GM18873 (cell line): Measurements from ENCODE around the gene RP9.

Experiments
- ATAC-seq: cut with Tn5 transposase; IDR thresholded peaks from one replicate; pipeline ENCODE4 v1.9.1; 2021; ENCODE audit warnings: mild to moderate bottlenecking, moderate library complexity, moderate number of reproducible peaks; ENCODE audit not compliant: unreplicated experiment, low FRiP score

The RP9 gene

DNA sequence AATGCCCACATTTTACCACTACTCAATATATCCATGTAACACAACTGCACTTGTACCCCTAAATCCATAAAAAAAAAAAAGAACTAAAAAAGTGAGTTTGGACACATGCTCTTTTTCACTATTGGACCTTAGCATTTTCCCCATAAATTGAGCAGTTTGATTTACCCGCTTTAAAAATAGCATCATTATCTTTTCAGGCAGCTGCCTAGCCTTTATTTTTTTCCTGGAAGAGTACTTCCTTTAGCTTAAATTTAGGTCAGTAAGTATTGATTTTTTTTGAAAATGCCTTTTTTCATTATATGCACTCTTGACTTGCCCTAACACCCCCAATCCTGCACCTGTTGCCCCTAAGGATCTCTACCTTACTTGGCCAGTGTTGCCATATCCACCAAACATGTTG lies 41.3 kb downstream of the RP9 start:
- no peak for ATAC-seq

DNA sequence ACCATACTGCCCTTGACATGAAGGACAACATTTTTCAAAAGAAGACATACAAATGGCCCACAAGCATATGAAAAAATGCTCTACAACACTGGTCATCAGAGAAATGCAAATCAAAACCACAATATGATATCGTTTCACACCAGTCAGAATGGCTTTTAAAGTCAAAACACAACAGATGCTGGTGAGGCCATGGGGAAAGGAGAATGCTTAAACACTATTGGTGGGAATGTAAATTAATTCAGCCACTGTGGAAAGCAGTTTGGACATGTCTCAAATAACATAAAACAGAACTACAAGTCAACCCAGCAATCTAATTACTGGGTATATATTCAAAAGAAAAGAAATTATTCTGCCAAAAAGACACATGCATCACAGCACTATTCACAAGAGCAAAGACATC lies 42.4 kb downstream of the RP9 start:
- no peak for ATAC-seq

DNA sequence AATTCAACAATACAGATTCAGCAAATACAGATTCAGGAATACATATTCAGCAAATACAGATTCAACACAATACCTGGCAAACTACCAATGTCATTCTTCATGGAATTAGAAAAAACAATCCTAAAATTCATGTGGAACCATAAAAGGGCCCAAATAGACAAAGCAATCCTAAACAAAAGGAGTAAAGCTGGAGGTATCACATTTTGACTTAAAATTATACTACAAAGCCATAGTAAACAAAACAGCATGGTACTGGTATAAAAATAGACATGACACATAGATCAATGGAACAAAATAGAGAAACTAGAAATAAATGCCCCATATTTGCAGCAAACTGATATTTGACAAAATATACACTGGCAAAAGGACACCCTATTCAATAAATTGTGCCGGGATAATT lies 43.2 kb downstream of the RP9 start:
- ATAC-seq = no peak

DNA sequence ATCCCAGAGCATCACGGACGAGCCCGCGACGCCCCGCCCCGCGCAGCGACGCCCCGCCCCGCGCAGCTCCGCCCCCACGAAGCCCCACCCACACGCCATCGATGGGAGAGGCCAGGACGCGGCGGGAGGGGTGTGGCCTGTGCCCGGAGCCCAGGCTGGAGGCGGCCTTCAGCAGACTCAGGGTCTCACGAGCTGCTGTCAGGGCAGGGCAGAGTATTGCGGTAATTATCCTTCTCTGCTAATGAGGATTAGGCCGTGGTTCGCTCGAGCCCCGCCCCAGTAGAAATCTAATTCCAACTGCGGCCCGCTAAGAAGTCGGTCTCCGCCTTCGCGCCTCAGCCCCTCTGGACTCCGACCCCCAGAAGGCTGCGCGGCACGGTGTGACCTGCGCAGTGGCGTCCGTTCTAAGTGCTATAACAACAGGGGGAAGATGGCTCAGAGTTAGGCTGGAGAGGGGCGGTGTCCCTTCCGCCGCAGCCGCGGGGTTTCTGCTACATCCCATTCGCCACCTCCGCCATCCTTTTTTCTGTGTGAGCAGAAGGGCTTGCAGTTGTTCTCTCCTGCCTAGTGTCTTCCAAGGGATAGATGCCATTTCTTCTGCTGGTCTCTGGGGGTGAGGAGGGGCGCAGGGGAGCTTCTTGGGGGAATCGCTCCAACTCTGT lies 46.3 kb downstream of the RP9 start:
- peak; percentile 94 for ATAC-seq

DNA sequence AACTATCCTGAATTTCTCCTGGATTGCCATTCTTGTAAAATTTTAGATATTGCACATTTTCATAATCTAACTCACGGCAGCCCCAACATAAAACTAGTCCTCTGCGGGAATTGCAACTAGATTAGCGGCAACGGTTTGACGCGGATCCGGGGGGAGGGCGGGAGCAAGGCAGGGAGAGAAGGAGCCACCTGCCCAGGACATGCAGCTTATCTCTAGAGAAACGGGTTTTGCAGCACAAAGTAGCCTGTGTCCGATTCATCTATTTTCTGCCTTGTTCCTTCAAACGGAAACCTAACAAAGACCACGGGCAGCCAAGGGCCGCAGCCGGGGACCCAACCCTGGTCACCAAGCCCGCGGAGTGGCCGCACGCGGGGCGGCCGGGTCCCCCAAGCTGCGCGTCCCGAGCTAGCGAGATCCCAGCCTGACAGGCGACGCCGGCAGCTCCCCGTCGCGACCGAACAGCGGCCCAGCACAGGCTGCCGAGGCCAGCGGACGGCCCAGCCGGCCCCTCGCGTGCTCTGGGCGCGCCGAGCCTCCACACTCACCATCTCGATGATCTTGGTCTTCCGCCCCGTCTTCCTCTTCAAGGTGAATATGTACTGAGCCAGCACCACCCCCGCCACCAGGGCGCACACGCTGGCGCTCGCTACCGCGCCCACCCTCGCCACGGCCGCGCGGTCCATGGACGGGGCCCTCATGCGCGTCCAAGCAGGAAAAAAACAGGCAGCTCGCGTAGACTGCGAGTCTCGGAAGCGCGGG lies 47.0 kb downstream of the RP9 start, which contains the start of gene NT5C3A:
Gene NT5C3A (minus strand): TSS at position 754 of the 759 bp plus-strand sequence. CDS start 71 bp downstream, at position 683.
- peak; percentile 38 for ATAC-seq

DNA sequence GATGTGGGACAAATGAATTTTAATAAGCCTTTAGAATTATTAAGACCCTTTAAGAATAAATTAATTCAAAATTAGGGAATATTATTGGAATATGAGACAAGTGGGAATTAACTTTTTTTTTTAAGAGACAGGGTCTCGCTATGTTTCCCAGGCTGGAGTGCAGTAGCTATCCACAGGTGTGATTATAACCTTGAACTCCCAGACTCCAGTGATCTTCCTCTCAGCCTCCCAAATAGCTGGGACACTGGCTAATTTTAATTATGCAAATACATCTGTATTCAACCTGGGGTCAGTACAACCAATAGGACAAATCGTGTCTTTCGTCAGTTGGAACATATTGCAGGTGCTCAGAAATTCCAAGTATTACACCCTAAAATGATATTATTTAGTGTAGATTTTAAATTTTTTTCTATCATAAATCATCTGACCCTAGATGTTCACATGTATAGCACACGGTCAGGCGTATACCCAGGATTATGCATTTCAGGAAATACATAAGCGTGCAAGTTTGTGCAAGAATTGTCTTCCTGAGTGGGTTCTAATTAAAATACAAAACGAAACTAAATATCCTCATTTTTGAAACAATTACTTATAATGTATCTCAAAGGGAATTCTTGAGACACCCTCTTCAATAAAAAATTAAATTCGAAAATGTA lies 47.8 kb downstream of the RP9 start:
- no peak for ATAC-seq

DNA sequence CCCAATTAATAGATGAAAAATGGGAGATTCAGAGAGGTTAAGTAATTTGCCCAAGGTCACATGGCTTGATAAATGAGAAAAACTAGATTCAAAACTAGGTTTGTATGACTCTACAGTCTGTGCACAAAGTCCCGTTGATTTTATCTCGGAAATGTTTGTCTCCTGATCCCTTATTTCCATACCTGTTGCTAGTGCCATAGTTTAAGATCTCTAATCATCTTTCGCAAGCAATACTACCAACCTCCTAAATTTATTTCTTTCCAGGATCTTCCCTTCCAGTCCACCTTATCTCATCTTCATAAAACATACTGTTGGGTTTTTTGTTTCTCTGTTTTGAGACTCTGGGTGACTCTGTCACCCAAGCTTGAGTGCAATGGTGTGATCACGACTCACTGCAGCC lies 49.6 kb downstream of the RP9 start:
- ATAC-seq = no peak

DNA sequence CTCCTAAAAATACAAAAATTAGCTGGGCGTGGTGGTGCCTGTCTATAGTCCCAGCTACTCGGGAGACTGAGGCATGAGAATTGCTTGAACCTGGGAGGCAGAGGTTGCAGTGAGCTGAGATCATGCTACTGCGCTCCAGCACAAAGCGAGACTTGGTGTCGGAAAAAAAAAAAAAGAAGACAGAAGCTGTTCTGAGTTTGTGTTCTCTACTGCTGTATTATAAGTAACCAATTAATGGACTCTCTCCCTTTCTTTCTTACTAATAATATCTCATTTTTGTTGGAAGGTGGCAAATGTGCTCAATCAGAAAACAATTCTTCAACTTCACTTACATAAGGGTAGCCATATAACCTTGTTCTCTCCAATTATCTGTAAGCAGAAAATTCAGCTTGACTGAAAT lies 54.0 kb downstream of the RP9 start:
- ATAC-seq = no peak

DNA sequence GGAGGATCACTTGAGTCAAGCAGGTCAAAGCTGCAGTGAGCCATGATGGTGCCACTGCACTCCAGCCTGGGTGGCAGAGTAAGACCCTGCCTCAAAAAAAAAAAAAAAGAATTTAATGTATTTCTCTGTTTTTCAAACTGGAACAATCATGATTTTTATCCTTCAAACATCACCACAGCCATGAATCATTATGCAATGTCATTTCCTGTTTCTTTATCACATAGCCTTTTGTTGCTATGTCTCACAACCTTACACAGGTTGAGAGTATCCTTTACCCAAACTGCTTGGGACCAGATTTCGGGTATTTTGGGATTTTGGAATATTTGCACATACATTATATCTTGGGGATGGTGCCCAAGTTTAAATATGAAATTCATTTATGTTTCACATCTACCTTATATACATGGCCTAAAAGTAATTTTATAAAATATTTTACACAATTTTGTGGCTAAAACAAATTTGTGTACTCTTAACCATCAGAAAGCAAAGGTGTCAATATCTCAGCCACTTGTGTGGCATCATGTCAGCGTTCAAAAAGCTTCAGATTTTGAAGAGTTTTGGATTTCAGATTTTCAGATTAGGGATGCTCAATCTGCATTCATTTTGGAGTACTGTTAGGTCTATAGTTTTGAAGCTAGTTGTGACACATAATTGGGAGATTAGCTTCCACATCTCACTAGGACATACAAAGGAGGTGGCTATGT lies 54.8 kb downstream of the RP9 start:
- ATAC-seq = no peak

DNA sequence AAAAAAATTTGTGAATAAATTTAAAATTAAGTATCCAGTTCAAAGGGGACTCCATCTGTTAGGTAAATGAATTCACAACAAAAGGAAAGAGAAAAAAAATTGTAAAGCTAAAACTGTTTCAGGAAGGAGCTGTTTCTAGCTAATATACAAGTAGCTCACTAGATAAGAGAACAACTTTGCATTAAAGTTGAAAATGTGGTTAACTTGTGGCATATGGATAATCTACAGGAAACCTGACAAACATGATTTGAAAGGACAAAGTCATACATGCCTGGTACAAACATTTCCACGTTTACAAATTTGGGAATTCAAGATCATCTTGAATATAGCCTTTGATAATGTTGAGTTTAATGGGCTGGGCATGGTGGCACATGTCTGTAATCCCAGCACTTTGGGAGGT lies 55.5 kb downstream of the RP9 start:
- no peak for ATAC-seq

DNA sequence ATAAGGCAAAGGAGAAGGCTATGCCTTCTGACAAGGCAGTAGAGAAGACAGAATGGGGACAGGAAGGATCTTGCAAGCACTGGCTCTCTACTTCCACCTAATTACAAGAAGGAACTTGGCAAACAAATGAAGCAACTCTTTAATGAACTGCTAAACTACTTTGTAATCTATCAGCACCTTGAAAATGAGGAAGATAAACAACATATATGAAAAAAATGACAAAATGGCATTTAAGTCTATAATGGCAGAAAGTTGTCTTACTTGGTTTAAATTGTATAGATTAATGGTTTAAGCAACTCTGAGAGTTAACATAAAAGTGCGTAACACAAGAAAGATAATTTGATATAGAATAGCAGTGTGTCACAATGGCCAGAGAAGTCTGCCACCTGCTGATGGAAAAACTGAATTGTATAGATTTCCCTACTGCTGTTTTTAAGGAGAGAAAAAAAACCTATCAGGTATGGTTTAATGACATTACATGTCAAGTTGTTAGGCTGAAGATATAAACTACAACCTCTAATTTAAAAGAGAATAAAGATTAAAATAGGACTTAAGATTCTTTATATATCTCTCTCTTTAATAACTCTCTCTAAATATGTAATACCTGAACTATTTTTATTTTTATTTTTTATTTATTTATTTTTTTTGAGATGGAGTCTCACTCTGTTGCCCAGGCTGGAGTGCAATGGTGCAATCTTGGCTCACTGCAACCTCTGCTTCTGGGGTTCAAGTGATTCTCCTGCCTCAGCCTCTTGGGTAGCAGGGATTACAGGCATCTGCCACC lies 58.5 kb downstream of the RP9 start:
- ATAC-seq = no peak

DNA sequence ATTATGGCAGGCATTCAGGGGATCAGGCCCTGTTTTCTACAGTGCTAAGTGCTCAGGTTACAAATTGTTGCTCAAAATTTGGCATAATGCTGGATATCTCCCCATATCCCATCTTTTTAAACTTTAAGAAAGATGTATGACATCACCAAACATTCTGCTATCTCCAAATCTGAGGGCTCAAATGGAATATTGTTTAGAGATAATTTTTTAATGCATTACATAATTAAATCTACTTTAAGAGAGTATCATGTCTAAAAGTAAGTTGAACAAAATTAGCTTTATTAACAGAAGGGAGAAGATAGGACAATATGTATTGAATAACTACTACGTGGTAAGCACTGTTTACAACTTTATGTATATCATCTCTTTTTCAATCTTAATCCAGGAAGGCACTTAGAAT lies 60.5 kb downstream of the RP9 start:
- no peak for ATAC-seq

DNA sequence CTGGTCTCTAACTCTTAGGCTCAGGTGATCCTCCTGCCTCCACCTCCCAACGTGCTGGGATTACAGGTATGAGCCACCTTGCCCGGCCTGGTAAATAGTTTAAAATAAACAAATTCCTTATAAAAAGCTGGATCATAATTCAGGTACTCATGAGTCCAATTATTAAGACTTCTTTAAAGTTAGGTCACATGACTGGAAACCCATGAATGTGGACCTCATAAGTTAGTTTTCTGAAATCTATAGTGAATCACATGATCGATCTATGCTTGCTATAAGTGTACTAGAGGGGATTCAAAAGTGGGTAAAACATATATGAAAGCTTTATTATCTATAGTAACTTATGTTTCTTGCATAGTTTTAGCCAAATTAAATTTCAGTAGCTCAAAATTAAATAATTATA lies 60.9 kb downstream of the RP9 start:
- no peak for ATAC-seq

DNA sequence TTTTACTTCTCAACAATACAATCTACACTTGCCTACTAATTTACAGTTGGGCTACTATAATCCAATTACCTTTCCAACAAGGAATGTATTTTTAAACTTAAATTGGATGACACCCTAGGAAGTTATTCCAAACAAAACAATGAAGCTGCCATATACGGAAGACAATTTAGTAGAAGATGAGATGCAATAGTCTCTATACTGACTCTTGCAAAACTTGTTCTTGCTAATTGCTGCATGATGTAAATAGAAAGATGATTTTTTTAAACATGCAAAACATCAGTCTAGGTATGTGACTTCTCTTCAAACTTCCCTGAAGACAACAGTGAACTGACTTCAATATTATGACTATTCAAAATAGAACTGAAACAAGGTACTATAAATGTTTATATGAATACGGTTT lies 64.2 kb downstream of the RP9 start:
- ATAC-seq = peak; percentile 34
